Keratinocyte (primary cell): ENCODE data around the gene PLA2R1. TPM values are rescaled to one million over a fixed set of nuclear protein-coding genes. Genes with fewer than 3 reads are reported as not detected.

Source experiments
- DNase-seq: peaks from one replicate; pipeline ENCODE4 v3.0.0-alpha.2; 2011; ENCODE audit warnings: low read depth, missing footprints, low spot score
- FAIRE-seq: peaks from 2 replicates; lab custom pipeline; 2011; peaks lifted over from hg19 to GRCh38; lab: Jason Lieb, UNC
- H2AFZ ChIP-seq: 2 replicates; pipeline ENCODE4 v1.6.0; 2012; ENCODE audit warnings: low read length, control low read depth, inconsistent platforms; ENCODE audit not compliant: control insufficient read depth
- H3K27ac ChIP-seq: 2 replicates; pipeline ENCODE4 v1.5.1; 2011; ENCODE audit warnings: low read length; ENCODE audit not compliant: control insufficient read depth, insufficient read depth
- H3K27me3 ChIP-seq: 3 replicates; pipeline ENCODE4 v1.6.0; 2011; ENCODE audit warnings: low read length; ENCODE audit not compliant: control insufficient read depth, insufficient read depth; ENCODE audit errors: extremely low read depth
- H3K36me3 ChIP-seq, 2 experiments: 2 replicates in 1 of 2; 3 replicates in 1 of 2; pipeline ENCODE4 v1.5.1; 2011; ENCODE audit warnings: low read length in 2 of 2, mild to moderate bottlenecking in 1 of 2; ENCODE audit not compliant: control insufficient read depth in 2 of 2, insufficient read depth in 2 of 2; ENCODE audit errors: extremely low read depth in 1 of 2
- H3K4me1 ChIP-seq: 3 replicates; pipeline ENCODE4 v1.5.1; 2011; ENCODE audit warnings: low read length; ENCODE audit not compliant: control insufficient read depth, insufficient read depth; ENCODE audit errors: extremely low read depth
- H3K4me2 ChIP-seq: 3 replicates; pipeline ENCODE4 v1.6.0; 2011; ENCODE audit warnings: low read depth, low read length; ENCODE audit not compliant: control insufficient read depth, insufficient read depth; ENCODE audit errors: extremely low read depth
- H3K4me3 ChIP-seq, 3 experiments: fragments of 200-600 bp in 1 of 3; sonication (generic) in 1 of 3; 2 replicates in 2 of 3; 3 replicates in 1 of 3; pipeline ENCODE4 v1.5.1; 2011 to 2016; ENCODE audit warnings: low read length in 3 of 3, mild to moderate bottlenecking in 3 of 3, control low read depth in 2 of 3, inconsistent platforms in 1 of 3, low read depth in 1 of 3, mixed read lengths in 1 of 3, mixed run types in 1 of 3, moderate library complexity in 1 of 3; ENCODE audit not compliant: control insufficient read depth in 2 of 3, insufficient read depth in 2 of 3; ENCODE audit errors: extremely low read depth in 1 of 3
- H3K79me2 ChIP-seq: 2 replicates; pipeline ENCODE4 v1.6.0; 2012; ENCODE audit warnings: low read length; ENCODE audit not compliant: control insufficient read depth, insufficient read depth
- H3K9ac ChIP-seq: 3 replicates; pipeline ENCODE4 v1.6.0; 2011; ENCODE audit warnings: low read length; ENCODE audit not compliant: control insufficient read depth, insufficient read depth; ENCODE audit errors: extremely low read depth
- H3K9me1 ChIP-seq: 3 replicates; pipeline ENCODE4 v1.6.0; 2011; ENCODE audit warnings: low read length; ENCODE audit not compliant: control insufficient read depth, insufficient read depth; ENCODE audit errors: extremely low read depth
- H3K9me3 ChIP-seq: 2 replicates; pipeline ENCODE4 v1.5.1; 2012; ENCODE audit warnings: low read depth, low read length; ENCODE audit not compliant: control insufficient read depth
- H4K20me1 ChIP-seq: 3 replicates; pipeline ENCODE4 v1.6.0; 2011; ENCODE audit warnings: low read length; ENCODE audit not compliant: control insufficient read depth, insufficient read depth; ENCODE audit errors: extremely low read depth
- EZH2 ChIP-seq: IDR thresholded peaks from one replicate; pipeline ENCODE4 v1.6.1; 2012; ENCODE audit warnings: inconsistent platforms, mild to moderate bottlenecking, low read length, moderate library complexity
- dilution Hi-C: fragments of 300-500 bp; cut with MboI; formaldehyde crosslinking; loops from one replicate; pipeline ENCODE4 v1.7.0; 2020; ENCODE audit warnings: low sequenced_read_pairs; ENCODE audit not compliant: extremely low pct_ligation_motif_present
- polyA plus RNA-seq, 5 experiments: library from polyadenylated mRNA; depleted of rRNA in 3 of 5; stranded (reverse) in 3 of 5; stranded (forward) in 1 of 5; unstranded in 1 of 5; fragments of >200 nt; gene quantifications; 1 replicate in 1 of 5; 2 replicates in 3 of 5; 3 replicates in 1 of 5; pipeline versions ENCODE4 v1.2.1 to v1.2.3, GENCODE V29; 2011 to 2012; ENCODE audit warnings: missing spikeins in 2 of 5, low read depth in 1 of 5, low replicate concordance in 1 of 5
- TF ChIP-seq, protein P1 (sequence below), 3 experiments: IDR thresholded peaks in 1 of 3; conservative IDR thresholded peaks in 1 of 3; optimal IDR thresholded peaks in 1 of 3; 2 replicates in 2 of 3; 3 replicates in 1 of 3; pipeline versions ENCODE3 to v1.5.1; 2011; ENCODE audit warnings: low read length in 3 of 3, mild to moderate bottlenecking in 3 of 3, moderate library complexity in 2 of 3, control low read depth in 1 of 3, inconsistent platforms in 1 of 3; ENCODE audit not compliant: insufficient read depth in 2 of 3; ENCODE audit errors: extremely low read depth in 1 of 3

Gene PLA2R1
- polyA plus RNA-seq, 1 donor (not counting 4 experiments of a cell fraction or from before 2014, with no cell fraction given) = 12.3 TPM

- FAIRE-seq = no peak
- H3K9me3 ChIP-seq = no peaks in the 10 kb centered on the region
- H3K79me2 ChIP-seq = no peaks in the 10 kb centered on the region
- H3K4me3 ChIP-seq = no peak overlapping the region
- peaks cover 0 to 3% of the 10 kb centered on the region in 2 experiments for H3K36me3 ChIP-seq
- H3K4me2 ChIP-seq = no peak overlapping the region
- no peak for DNase-seq
- no peak overlapping the region for H3K27ac ChIP-seq
- no peaks in the 10 kb centered on the region for H3K9me1 ChIP-seq
- H3K27me3 ChIP-seq = no peaks in the 10 kb centered on the region
- H3K4me1 ChIP-seq = peaks cover 6% of the 10 kb centered on the region
- TF ChIP-seq, protein P1, sequence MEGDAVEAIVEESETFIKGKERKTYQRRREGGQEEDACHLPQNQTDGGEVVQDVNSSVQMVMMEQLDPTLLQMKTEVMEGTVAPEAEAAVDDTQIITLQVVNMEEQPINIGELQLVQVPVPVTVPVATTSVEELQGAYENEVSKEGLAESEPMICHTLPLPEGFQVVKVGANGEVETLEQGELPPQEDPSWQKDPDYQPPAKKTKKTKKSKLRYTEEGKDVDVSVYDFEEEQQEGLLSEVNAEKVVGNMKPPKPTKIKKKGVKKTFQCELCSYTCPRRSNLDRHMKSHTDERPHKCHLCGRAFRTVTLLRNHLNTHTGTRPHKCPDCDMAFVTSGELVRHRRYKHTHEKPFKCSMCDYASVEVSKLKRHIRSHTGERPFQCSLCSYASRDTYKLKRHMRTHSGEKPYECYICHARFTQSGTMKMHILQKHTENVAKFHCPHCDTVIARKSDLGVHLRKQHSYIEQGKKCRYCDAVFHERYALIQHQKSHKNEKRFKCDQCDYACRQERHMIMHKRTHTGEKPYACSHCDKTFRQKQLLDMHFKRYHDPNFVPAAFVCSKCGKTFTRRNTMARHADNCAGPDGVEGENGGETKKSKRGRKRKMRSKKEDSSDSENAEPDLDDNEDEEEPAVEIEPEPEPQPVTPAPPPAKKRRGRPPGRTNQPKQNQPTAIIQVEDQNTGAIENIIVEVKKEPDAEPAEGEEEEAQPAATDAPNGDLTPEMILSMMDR (optimal IDR thresholded peaks at IDR 0.05 in 1 of 3, IDR thresholded peaks at IDR 0.05 in 1 of 3, conservative IDR thresholded peaks at IDR 0.05 in 1 of 3; ENCODE audit: extremely low read depth in 1 of 3, insufficient read depth in 2 of 3, low read length in 3 of 3) = no peak
- TF ChIP-seq EZH2 = no peak
- dilution Hi-C loops = no loop called here
- no peak overlapping the region for H2AFZ ChIP-seq
- no peak overlapping the region for H3K9ac ChIP-seq
- no peaks in the 10 kb centered on the region for H4K20me1 ChIP-seq
These were observed 129.2 kb downstream of the PLA2R1 start for GRCh38 chr2:159933040-159933726.

- Histone ChIP-seq H3K4me1 (peaks cover 3% of the 10 kb centered on the region), H3K79me2 (no peaks in the 10 kb centered on the region), H3K4me2 (no peak overlapping the region), H4K20me1 (no peaks in the 10 kb centered on the region), H3K9me3 (no peaks in the 10 kb centered on the region), H3K9ac (no peak overlapping the region), H3K4me3 (no peak overlapping the region), H3K9me1 (no peaks in the 10 kb centered on the region), H3K27ac (no peak overlapping the region), H2AFZ (no peak overlapping the region), H3K36me3 (no peaks in the 10 kb centered on the region), H3K27me3 (no peaks in the 10 kb centered on the region)
- no peak for TF ChIP-seq EZH2
- TF ChIP-seq, protein P1 (optimal IDR thresholded peaks at IDR 0.05 in 1 of 3, IDR thresholded peaks at IDR 0.05 in 1 of 3, conservative IDR thresholded peaks at IDR 0.05 in 1 of 3; ENCODE audit: extremely low read depth in 1 of 3, insufficient read depth in 2 of 3, low read length in 3 of 3) = no peak
- FAIRE-seq = no peak
- dilution Hi-C loops = no loop called here
- no peak for DNase-seq
These were observed 135.7 kb downstream of the PLA2R1 start for GRCh38 chr2:159926695-159927094.
